SK-N-SH (cell line): Measurements from ENCODE around the gene HDGFL2. TPM values are rescaled to one million over a fixed set of nuclear protein-coding genes. Genes with fewer than 3 reads are reported as not detected.

ENCODE experiments used
- CTCF ChIA-PET: fragments of 300-600, 350-600 bp; formaldehyde crosslinking; extraction: SDS; loops from one replicate; lab custom pipeline; 2021; lab: Yijun Ruan, JAX
- POLR2A ChIA-PET: fragments of 350-600 bp; sonication (Branson Sonifier 250); formaldehyde crosslinking; extraction: SDS; loops from one replicate; lab custom pipeline; 2020; ENCODE audit warnings: antibody characterized with exemption, inconsistent platforms; lab: Yijun Ruan, JAX
- DNase-seq: peaks from one replicate; pipeline ENCODE4 v3.0.0; 2012
- H2AFZ ChIP-seq: fragments of 200-600 bp; sonication (generic); 2 replicates; pipeline ENCODE4 v1.8.1; 2016; ENCODE audit warnings: antibody characterized with exemption, mild to moderate bottlenecking, low read depth
- H3F3A ChIP-seq: fragments of 200-600 bp; sonication (generic); replicated peaks from 2 replicates; pipeline ENCODE3; 2016; ENCODE audit warnings: antibody characterized with exemption, mild to moderate bottlenecking; ENCODE audit not compliant: insufficient read depth
- H3K27ac ChIP-seq, 2 experiments: fragments of 200-500 bp in 1 of 2; fragments of 200-600 bp in 1 of 2; sonication (Bioruptor generic) in 1 of 2; sonication (generic), shearing (Covaris generic) in 1 of 2; 2 replicates each; pipeline versions ENCODE4 v1.5.1 to v1.6.1; 2014 to 2016; ENCODE audit warnings: low read depth in 2 of 2, inconsistent platforms in 1 of 2, low read length in 1 of 2, mild to moderate bottlenecking in 1 of 2, mixed read lengths in 1 of 2
- H3K27me3 ChIP-seq: fragments of 200-600 bp; sonication (generic), shearing (Covaris generic); 2 replicates; pipeline ENCODE4 v1.6.1; 2016; ENCODE audit warnings: mixed run types; ENCODE audit not compliant: insufficient read depth
- H3K36me3 ChIP-seq, 2 experiments: fragments of 200-500 bp in 1 of 2; fragments of 200-600 bp in 1 of 2; sonication (Bioruptor generic) in 1 of 2; sonication (generic) in 1 of 2; replicated peaks in 1 of 2; 2 replicates each; pipeline versions ENCODE3 to v1.5.1; 2014 to 2016; ENCODE audit warnings: low read length in 1 of 2, mild to moderate bottlenecking in 1 of 2; ENCODE audit not compliant: insufficient read depth in 2 of 2, control insufficient read depth in 1 of 2
- H3K4me1 ChIP-seq, 2 experiments: fragments of 200-500 bp in 1 of 2; fragments of 200-600 bp in 1 of 2; sonication (Bioruptor generic) in 1 of 2; sonication (generic), shearing (Covaris generic) in 1 of 2; 2 replicates each; pipeline versions ENCODE4 v1.5.1 to v1.6.1; 2014 to 2016; ENCODE audit warnings: low read depth in 1 of 2, low read length in 1 of 2, mixed run types in 1 of 2; ENCODE audit not compliant: insufficient read depth in 2 of 2, control insufficient read depth in 1 of 2
- H3K4me2 ChIP-seq: fragments of 200-600 bp; sonication (generic), shearing (Covaris generic); 2 replicates; pipeline ENCODE4 v1.6.1; 2017; ENCODE audit warnings: mixed run types
- H3K4me3 ChIP-seq, 2 experiments: fragments of 200-500 bp in 1 of 2; fragments of 200-600 bp in 1 of 2; sonication (Bioruptor generic) in 1 of 2; sonication (generic), shearing (Covaris generic) in 1 of 2; 2 replicates each; pipeline versions ENCODE4 v1.5.1 to v1.8.1; 2014 to 2016; ENCODE audit warnings: low read depth in 2 of 2, inconsistent platforms in 1 of 2, low read length in 1 of 2, mild to moderate bottlenecking in 1 of 2, mixed read lengths in 1 of 2, moderate library complexity in 1 of 2
- H3K79me2 ChIP-seq: fragments of 200-600 bp; sonication (generic); 2 replicates; pipeline ENCODE4 v1.8.1; 2017; ENCODE audit warnings: mild to moderate bottlenecking; ENCODE audit not compliant: insufficient read depth
- H3K9ac ChIP-seq: fragments of 200-600 bp; sonication (generic); 2 replicates; pipeline ENCODE4 v1.6.1; 2017; ENCODE audit warnings: mixed run types
- H3K9me2 ChIP-seq: fragments of 200-600 bp; sonication (generic); 2 replicates; pipeline ENCODE4 v1.6.1; 2017; ENCODE audit warnings: mixed run types
- H3K9me3 ChIP-seq: fragments of 200-600 bp; sonication (generic); 2 replicates; pipeline ENCODE4 v1.6.1; 2017; ENCODE audit warnings: mixed run types, mild to moderate bottlenecking, moderate library complexity
- H4K20me1 ChIP-seq: fragments of 200-600 bp; sonication (generic); 2 replicates; pipeline ENCODE4 v1.6.1; 2017; ENCODE audit warnings: mild to moderate bottlenecking, mixed run types; ENCODE audit not compliant: insufficient read depth
- CHD2 ChIP-seq: fragments of 150-350 bp; IDR thresholded peaks from 2 replicates; pipeline ENCODE4 v1.6.1; 2018; ENCODE audit warnings: low read length; ENCODE audit not compliant: partially characterized antibody
- EP300 ChIP-seq, 2 experiments: IDR thresholded peaks; 2 replicates each; pipeline versions ENCODE4 v1.4.0 to v1.6.1; 2012; ENCODE audit warnings: borderline replicate concordance in 1 of 2, low read depth in 1 of 2, low read length in 1 of 2
- FOXM1 ChIP-seq: IDR thresholded peaks from 2 replicates; pipeline ENCODE4 v1.4.0; 2012; ENCODE audit warnings: low read depth, mild to moderate bottlenecking
- GABPA ChIP-seq: IDR thresholded peaks from 2 replicates; pipeline ENCODE4 v1.4.0; 2012; ENCODE audit warnings: low read depth, mild to moderate bottlenecking
- IRF3 ChIP-seq: fragments of 150-350 bp; IDR thresholded peaks from 2 replicates; pipeline ENCODE4 v1.6.1; 2016; ENCODE audit warnings: mild to moderate bottlenecking, low read depth, low read length
- MAX ChIP-seq: IDR thresholded peaks from 2 replicates; pipeline ENCODE4 v1.4.0; 2012; ENCODE audit warnings: low read depth
- MXI1 ChIP-seq: IDR thresholded peaks from 2 replicates; pipeline ENCODE4 v1.6.1; 2012; ENCODE audit warnings: mild to moderate bottlenecking, low read depth, low read length, improper control_type of control experiment
- NRF1 ChIP-seq: IDR thresholded peaks from 2 replicates; pipeline ENCODE4 v1.6.1; 2012; ENCODE audit warnings: low read depth, mild to moderate bottlenecking, low read length
- PBX3 ChIP-seq: IDR thresholded peaks from 2 replicates; pipeline ENCODE4; 2012
- POLR2AphosphoS5 ChIP-seq: IDR thresholded peaks from 2 replicates; pipeline ENCODE4 v1.6.1; 2012; ENCODE audit warnings: low read depth, low read length
- RCOR1 ChIP-seq: fragments of 150-350 bp; IDR thresholded peaks from 2 replicates; pipeline ENCODE4 v1.6.1; 2017; ENCODE audit warnings: antibody characterized with exemption, low read length
- REST ChIP-seq: IDR thresholded peaks from 2 replicates; pipeline ENCODE4 v1.6.1; 2012; ENCODE audit warnings: mild to moderate bottlenecking, low read depth, low read length, moderate library complexity
- RFX5 ChIP-seq: IDR thresholded peaks from 2 replicates; pipeline ENCODE4 v1.6.1; 2012; ENCODE audit warnings: mild to moderate bottlenecking, improper control_type of control experiment, low read length
- RXRA ChIP-seq: IDR thresholded peaks from 2 replicates; pipeline ENCODE4 v1.4.0; 2012; ENCODE audit warnings: low read depth, mild to moderate bottlenecking, borderline replicate concordance
- SIN3A ChIP-seq: IDR thresholded peaks from 2 replicates; pipeline ENCODE4 v1.6.1; 2012; ENCODE audit warnings: low read depth, mild to moderate bottlenecking, low read length, moderate library complexity, borderline replicate concordance
- SMC3 ChIP-seq: IDR thresholded peaks from 2 replicates; pipeline ENCODE4 v1.6.1; 2012; ENCODE audit warnings: low read depth, low read length, improper control_type of control experiment
- TCF12 ChIP-seq: IDR thresholded peaks from 2 replicates; pipeline ENCODE4 v1.4.0; 2012
- TEAD4 ChIP-seq: IDR thresholded peaks from 2 replicates; pipeline ENCODE4 v1.4.0; 2012; ENCODE audit warnings: mild to moderate bottlenecking, borderline replicate concordance; ENCODE audit not compliant: insufficient read depth
- USF1 ChIP-seq: IDR thresholded peaks from 2 replicates; pipeline ENCODE4 v1.4.0; 2012; ENCODE audit warnings: low read depth, borderline replicate concordance
- USF2 ChIP-seq: fragments of 150-350 bp; IDR thresholded peaks from 2 replicates; pipeline ENCODE4 v1.6.1; 2017; ENCODE audit warnings: antibody characterized with exemption, low read length, low read depth, borderline replicate concordance
- YY1 ChIP-seq: IDR thresholded peaks from 2 replicates; pipeline ENCODE4 v1.4.0; 2012; ENCODE audit warnings: low read depth, mild to moderate bottlenecking
- ZBTB33 ChIP-seq: IDR thresholded peaks from 2 replicates; pipeline ENCODE4 v1.4.0; 2012; ENCODE audit warnings: low read depth, borderline replicate concordance
- WGBS: methylation state at CpG from one replicate; pipeline ENCODE4 v1.1.6; 2017; ENCODE audit warnings: low lambda C conversion rate; 5-methylcytosine and 5-hydroxymethylcytosine counted together
- polyA plus RNA-seq, 3 experiments: library from polyadenylated mRNA; depleted of rRNA; stranded (reverse); fragments of >200 nt; gene quantifications; 2 replicates each; pipeline ENCODE4 v1.2.3, GENCODE V29; 2012

Gene HDGFL2
- polyA plus RNA-seq, 1 of the 3 experiments (the other 2 are of a cell fraction) = 77.8 TPM

- peaks cover 11% of the 10 kb centered on the region for H3F3A ChIP-seq
- peaks cover 3 to 21% of the 10 kb centered on the region in 2 experiments; a peak in 1 of 4 replicates for H3K4me1 ChIP-seq
- POLR2A ChIA-PET = interaction anchor here (1.0 to 2.0 kb wide), 3 partner anchors 15 to 85 kb away, joined by 3 to 11 read pairs (median 4); no protein-coding TSS in a partner anchor
- peaks cover 9 to 10% of the 10 kb centered on the region in 2 experiments for H3K36me3 ChIP-seq
- H3K9me2 ChIP-seq = no peaks in the 10 kb centered on the region
- H4K20me1 ChIP-seq = no peaks in the 10 kb centered on the region
- peak overlapping the region; percentile 82 to 90 for H3K27ac ChIP-seq
- H3K9ac ChIP-seq = peak overlapping the region; percentile 66
- H3K79me2 ChIP-seq = peaks cover 44% of the 10 kb centered on the region
- CTCF ChIA-PET = interaction anchor here (0.6 to 1.3 kb wide), 3 partner anchors 71 to 1218 kb away, joined by 3 to 5 read pairs (median 3); partner anchors contain the start of gene SH3GL1
- H2AFZ ChIP-seq = peak overlapping the region; percentile 95
- WGBS = under 1% methylated on average over 33 of the region's 33 CpGs
- no peaks in the 10 kb centered on the region for H3K27me3 ChIP-seq
- H3K9me3 ChIP-seq = no peaks in the 10 kb centered on the region
- H3K4me3 ChIP-seq = peak overlapping the region; percentile 60 to 66
- DNase-seq = peak; percentile 97
- peak overlapping the region; percentile 85 for H3K4me2 ChIP-seq
- TF ChIP-seq TCF12 (no peak), REST (no peak), POLR2AphosphoS5 (peak; percentile 55; the same call in 1 of the 2 replicates), MXI1 (peak; percentile 44), NRF1 (no peak; the same call in 1 of the 2 replicates), EP300 (IDR thresholded peaks at IDR 0.05; ENCODE audit: borderline replicate concordance in 1 of 2, low read depth in 1 of 2, low read length in 1 of 2) (no peak), RCOR1 (no peak), YY1 (no peak), SIN3A (no peak), GABPA (peak; percentile 81), ZBTB33 (no peak), IRF3 (peak; percentile 97), RFX5 (peak; percentile 83), PBX3 (peak; percentile 100), USF2 (peak; percentile 95), CHD2 (peak; percentile 96), USF1 (peak; percentile 99), MAX (no peak), SMC3 (no peak), RXRA (no peak), FOXM1 (no peak), TEAD4 (no peak)
Measured at GRCh38 chr19:4471403-4472173, 509 bp upstream of the HDGFL2 start.
